B cell (primary cell): ENCODE results near the gene RBM44. TPM values are rescaled to one million over a fixed set of nuclear protein-coding genes. Genes with fewer than 3 reads are reported as not detected.
"Not testable (repeated sequence)": the region's sequence is repeated elsewhere in the genome, so short reads cannot be mapped to it uniquely, and the experiment has no call there.

Experiments
- ATAC-seq: fragments of 200-7000 bp; cut with Tn5 transposase; one replicate; pipeline ENCODE4 v1.10.0; 2021; ENCODE audit warnings: low read depth, mild to moderate bottlenecking, moderate number of reproducible peaks, moderate library complexity
- CTCF ChIA-PET: fragments of 350-600 bp; sonication (Branson Sonifier 250); formaldehyde crosslinking; loops from one replicate; lab custom pipeline; 2021; ENCODE audit warnings: antibody characterized with exemption, inconsistent platforms; lab: Charles Lee
- POLR2A ChIA-PET: fragments of 350-600 bp; sonication (Branson Sonifier 250); formaldehyde crosslinking; loops from one replicate; lab custom pipeline; 2021; ENCODE audit warnings: antibody characterized with exemption; lab: Charles Lee
- DNase-seq: peaks from one replicate; pipeline ENCODE4 v3.0.0; 2013
- H2AFZ ChIP-seq: 2 replicates; pipeline ENCODE4 v1.6.1; 2012; ENCODE audit warnings: mild to moderate bottlenecking, low read depth, low read length; ENCODE audit not compliant: insufficient read depth, poor library complexity, severe bottlenecking
- H3K27ac ChIP-seq, 2 donors: 1 replicate in 1 of 2; 2 replicates in 1 of 2; pipeline ENCODE4 v1.5.1; 2012 to 2013; ENCODE audit warnings: low read length in 2 of 2, mild to moderate bottlenecking in 2 of 2, moderate library complexity in 1 of 2
- H3K27me3 ChIP-seq, 4 experiments: fragments of 200-600 bp in 1 of 4; sonication (generic) in 1 of 4; replicated peaks in 1 of 4; 1 replicate in 2 of 4; 2 replicates in 2 of 4; pipeline versions ENCODE4 v1.6.1 to v1.7.0; 2013 to 2016; ENCODE audit warnings: low read length in 3 of 4, mild to moderate bottlenecking in 2 of 4, mixed read lengths in 1 of 4, moderate library complexity in 1 of 4; ENCODE audit not compliant: insufficient read depth in 4 of 4, control insufficient read depth in 3 of 4; ENCODE audit errors: control extremely low read depth in 1 of 4
- H3K36me3 ChIP-seq, 2 experiments: replicated peaks in 1 of 2; 1 replicate in 1 of 2; 2 replicates in 1 of 2; pipeline versions ENCODE4 v1.6.1 to v1.7.1; 2013; ENCODE audit warnings: low read length in 1 of 2; ENCODE audit not compliant: insufficient read depth in 2 of 2, control insufficient read depth in 1 of 2; ENCODE audit errors: control extremely low read depth in 1 of 2, extremely low read depth in 1 of 2
- H3K4me1 ChIP-seq, 2 donors: fragments of 200-600 bp in 1 of 2; sonication (generic) in 1 of 2; 1 replicate in 1 of 2; 2 replicates in 1 of 2; pipeline versions ENCODE4 v1.5.1 to v1.6.1; 2013 to 2017; ENCODE audit warnings: low read length in 2 of 2; ENCODE audit not compliant: control insufficient read depth in 2 of 2, insufficient read depth in 2 of 2
- H3K4me2 ChIP-seq: replicated peaks from 2 replicates; pipeline ENCODE3; 2012; ENCODE audit warnings: mild to moderate bottlenecking, low read depth, low read length; ENCODE audit not compliant: poor library complexity, severe bottlenecking
- H3K4me3 ChIP-seq, 5 experiments: fragments of 200-600 bp in 1 of 5; sonication (generic) in 1 of 5; 1 replicate in 3 of 5; 2 replicates in 2 of 5; pipeline versions ENCODE4 v1.5.1 to v1.7.0; 2011 to 2016; ENCODE audit warnings: low read length in 4 of 5, mild to moderate bottlenecking in 4 of 5, low read depth in 2 of 5, control low read depth in 1 of 5, moderate library complexity in 1 of 5; ENCODE audit not compliant: insufficient read depth in 1 of 5; ENCODE audit errors: control extremely low read depth in 1 of 5, extremely low read depth in 1 of 5
- H3K79me2 ChIP-seq: fragments of 200-600 bp; sonication (generic); one replicate; pipeline ENCODE4 v1.6.0; 2016; ENCODE audit warnings: low read length; ENCODE audit not compliant: control insufficient read depth, insufficient read depth
- H3K9ac ChIP-seq: fragments of 200-600 bp; sonication (generic); 2 replicates; pipeline ENCODE4 v1.6.1; 2017; ENCODE audit warnings: mild to moderate bottlenecking, low read length, moderate library complexity
- H3K9me3 ChIP-seq, 3 donors: one replicate each; pipeline versions ENCODE4 v1.6.1 to v1.7.1; 2013; ENCODE audit warnings: low read length in 2 of 3; ENCODE audit not compliant: control insufficient read depth in 2 of 3, insufficient read depth in 1 of 3; ENCODE audit errors: control extremely low read depth in 1 of 3
- H4K20me1 ChIP-seq: 2 replicates; pipeline ENCODE4 v1.6.0; 2012; ENCODE audit warnings: mild to moderate bottlenecking, low read length; ENCODE audit not compliant: insufficient read depth, control insufficient read depth, poor library complexity, severe bottlenecking
- H3K27ac Mint-ChIP-seq: one replicate; pipeline ENCODE4 v1.8.0; 2021; ENCODE audit warnings: mixed read lengths
- H3K27me3 Mint-ChIP-seq: one replicate; pipeline ENCODE4 v1.8.0; 2021; ENCODE audit warnings: mixed read lengths
- H3K4me1 Mint-ChIP-seq: one replicate; pipeline ENCODE4 v1.8.0; 2021; ENCODE audit warnings: mixed read lengths
- H3K4me3 Mint-ChIP-seq: one replicate; pipeline ENCODE4 v1.8.0; 2021; ENCODE audit warnings: mixed read lengths
- H3K9me3 Mint-ChIP-seq: one replicate; pipeline ENCODE4 v1.8.0; 2022; ENCODE audit warnings: mixed read lengths; ENCODE audit not compliant: insufficient read depth
- CTCF ChIP-seq: fragments of 200-600 bp; IDR thresholded peaks from one replicate; pipeline ENCODE4 v1.8.0; 2022; ENCODE audit warnings: antibody characterized with exemption, mild to moderate bottlenecking
- EZH2 ChIP-seq: IDR thresholded peaks from 2 replicates; pipeline ENCODE4 v1.6.1; 2012; ENCODE audit warnings: borderline replicate concordance, low read depth, mild to moderate bottlenecking, moderate library complexity, low read length; ENCODE audit not compliant: insufficient read depth, poor library complexity, severe bottlenecking
- WGBS: methylation state at CpG from one replicate; pipeline ENCODE4 v1.1.5; 2013; ENCODE audit warnings: missing lambda C conversion rate; ENCODE audit not compliant: insufficient coverage; 5-methylcytosine and 5-hydroxymethylcytosine counted together
- intact Hi-C: fragments of 100-400 bp; cut with micrococcal nuclease; formaldehyde crosslinking; loops from one replicate; pipeline ENCODE4 v1.10.0; 2022
- polyA plus RNA-seq: library from polyadenylated mRNA; depleted of rRNA; stranded (reverse); fragments of >200 nt; gene quantifications from 2 replicates; pipeline ENCODE4 v1.2.3, GENCODE V29; 2012
- total RNA-seq, 2 donors: library from RNA; stranded (reverse); fragments of 120-200 nt in 1 of 2; gene quantifications; 1 replicate in 1 of 2; 2 replicates in 1 of 2; pipeline versions ENCODE4 v1.2.3 to v1.2.4, GENCODE V29; 2013 to 2022

RBM44 gene
- total and polyA plus RNA-seq, 2 donors (not counting 1 experiment from before 2014, with no cell fraction given), result 0.39 to 1.3 TPM

GRCh38 chr2:237782181-237782580 lies 16.4 kb upstream of the RBM44 start:
- Histone ChIP-seq H3K27me3 (no peaks in the 10 kb centered on the region), H3K27ac (no peak overlapping the region), H4K20me1 (peaks cover 4% of the 10 kb centered on the region), H2AFZ (no peak overlapping the region), H3K79me2 (no peaks in the 10 kb centered on the region), H3K4me3 (no peak overlapping the region), H3K4me1 (no peaks in the 10 kb centered on the region), H3K4me2 (no peak overlapping the region), H3K36me3 (peaks cover 3 to 39% of the 10 kb centered on the region in 2 experiments), H3K9ac (no peak overlapping the region), H3K9me3 (peaks cover 2 to 21% (median 9%) of the 10 kb centered on the region in 3 donors)
- ATAC-seq, result no peak
- DNase-seq, result no peak
- H3K4me1 Mint-ChIP-seq, result no peaks in the 10 kb centered on the region
- TF ChIP-seq CTCF (no peak), EZH2 (no peak)
- H3K27ac Mint-ChIP-seq, result no peak overlapping the region
- no peaks in the 10 kb centered on the region for H3K27me3 Mint-ChIP-seq
- intact Hi-C loops, result no loop called here
- ChIA-PET POLR2A (no interaction called here), CTCF (no interaction called here)
- 85% methylated on average over 7 of the region's 7 CpGs for WGBS
- H3K4me3 Mint-ChIP-seq, result no peak overlapping the region
- peaks cover 6% of the 10 kb centered on the region for H3K9me3 Mint-ChIP-seq

GRCh38 chr2:237783678-237784077 lies 14.9 kb upstream of the RBM44 start:
- H3K27ac Mint-ChIP-seq, H3K4me3 ChIP-seq, H3K9ac ChIP-seq, POLR2A ChIA-PET, H3K4me1 Mint-ChIP-seq, H3K4me3 Mint-ChIP-seq, H3K9me3 Mint-ChIP-seq, H3K4me2 ChIP-seq, H3K27me3 ChIP-seq, H4K20me1 ChIP-seq, H2AFZ ChIP-seq, H3K4me1 ChIP-seq, H3K79me2 ChIP-seq, H3K27ac ChIP-seq, H3K27me3 Mint-ChIP-seq, ATAC-seq, intact Hi-C loops, CTCF ChIA-PET, DNase-seq: not testable (repeated sequence)
- WGBS, result no CpG with 5 or more reads among the region's 5 CpGs
- Histone ChIP-seq H3K36me3 (peaks cover 2 to 30% of the 10 kb centered on the region in 2 experiments), H3K9me3 (peaks cover 2 to 26% (median 12%) of the 10 kb centered on the region in 3 donors)
